NCI-H2081 treated with DMSO at 0.1 percent for 48 hours (cell line): ENCODE measurements around the gene INSL3.
"Not testable (repeated sequence)": the region's sequence is repeated elsewhere in the genome, so short reads cannot be mapped to it uniquely, and the experiment has no call there.

ENCODE experiments used
- DNase-seq: peaks from one replicate; lab custom pipeline; 2025; lab: John Stamatoyannopoulos, UW

INSL3 gene

DNA sequence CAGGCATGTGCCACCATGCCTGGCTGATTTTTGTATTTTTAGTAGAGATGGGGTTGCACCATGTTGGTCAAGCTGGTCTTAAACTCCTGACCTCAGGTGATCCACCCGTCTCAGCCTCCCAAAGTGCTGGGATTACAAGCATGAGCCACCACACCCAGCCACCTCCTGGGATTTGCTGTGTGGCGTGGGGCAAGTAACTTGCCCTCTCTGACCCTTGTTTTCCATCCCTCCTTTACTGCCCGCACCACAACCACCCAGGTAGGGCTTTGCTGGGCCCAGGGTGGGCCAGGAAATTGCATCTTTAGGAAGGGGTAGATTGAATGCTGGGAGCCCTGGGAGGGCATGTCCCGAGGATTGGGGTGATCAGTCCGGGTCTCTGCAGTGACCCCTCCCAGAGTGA lies 37.6 kb downstream of the INSL3 start:
- DNase-seq = not testable (repeated sequence)

DNA sequence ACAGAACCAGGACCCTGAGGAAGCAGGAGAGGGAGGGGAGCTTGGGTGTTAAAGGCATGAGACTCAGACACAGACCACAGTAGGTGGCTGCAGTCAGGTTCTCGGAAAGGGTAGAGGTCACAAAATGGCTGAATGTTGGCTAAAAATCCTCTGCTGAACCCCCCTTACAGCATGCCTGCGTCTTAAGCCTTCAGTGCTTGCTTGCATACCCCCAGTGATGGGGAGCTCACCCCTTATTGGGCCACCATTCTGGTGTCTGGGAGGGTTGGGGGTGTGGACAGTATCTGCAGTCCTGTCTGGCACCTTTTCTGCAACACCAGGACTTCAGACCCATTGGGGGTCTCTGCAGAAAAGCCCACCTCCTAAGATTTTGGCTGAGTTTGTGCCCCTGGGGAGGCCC lies 40.5 kb downstream of the INSL3 start:
- no peak for DNase-seq

DNA sequence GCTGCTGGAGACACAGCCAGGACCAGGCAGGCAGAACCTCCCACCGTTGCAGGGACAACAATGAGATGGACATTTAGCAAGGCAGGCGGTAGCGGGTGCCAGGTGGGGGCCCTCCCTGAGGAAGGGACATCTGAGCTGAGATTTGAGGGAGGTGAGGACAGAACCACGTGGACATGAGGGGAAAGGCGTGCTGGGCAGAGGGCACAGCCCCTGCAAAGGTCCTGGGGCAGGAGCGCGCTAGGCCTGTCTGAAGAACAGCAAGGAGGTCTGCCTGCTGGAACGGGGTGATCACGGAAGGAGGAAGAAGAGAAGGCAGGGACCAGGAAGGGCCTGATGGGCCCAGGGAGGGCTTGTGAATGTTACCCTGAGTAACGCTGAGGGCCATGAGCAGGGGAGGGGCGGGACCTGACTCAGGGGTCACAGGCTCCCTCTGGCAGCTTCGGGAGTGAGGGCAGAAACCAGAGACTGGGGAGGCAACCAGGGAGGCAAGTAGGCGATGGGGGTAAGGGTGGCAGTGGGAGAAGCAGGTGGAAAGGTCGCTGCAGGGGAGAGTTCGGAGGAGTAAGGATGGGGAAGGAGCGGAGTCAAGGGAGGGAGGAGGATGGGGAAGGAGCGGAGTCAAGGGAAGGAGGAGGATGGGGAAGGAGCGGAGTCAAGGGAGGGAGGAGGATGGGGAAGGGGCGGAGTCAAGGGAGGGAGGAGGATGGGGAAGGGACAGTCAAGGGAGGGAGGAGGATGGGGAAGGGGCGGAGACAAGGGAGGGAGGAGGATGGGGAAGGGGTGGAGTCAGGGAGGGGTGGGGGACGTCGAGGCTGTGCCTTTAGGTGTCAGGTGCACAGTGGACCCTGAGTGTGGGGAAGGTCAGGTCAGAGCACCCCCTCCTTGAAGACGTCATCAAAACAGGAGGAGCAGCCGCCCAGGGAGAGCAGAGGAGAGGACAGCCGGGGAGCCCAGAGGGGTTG lies 42.1 kb downstream of the INSL3 start:
- no peak for DNase-seq

DNA sequence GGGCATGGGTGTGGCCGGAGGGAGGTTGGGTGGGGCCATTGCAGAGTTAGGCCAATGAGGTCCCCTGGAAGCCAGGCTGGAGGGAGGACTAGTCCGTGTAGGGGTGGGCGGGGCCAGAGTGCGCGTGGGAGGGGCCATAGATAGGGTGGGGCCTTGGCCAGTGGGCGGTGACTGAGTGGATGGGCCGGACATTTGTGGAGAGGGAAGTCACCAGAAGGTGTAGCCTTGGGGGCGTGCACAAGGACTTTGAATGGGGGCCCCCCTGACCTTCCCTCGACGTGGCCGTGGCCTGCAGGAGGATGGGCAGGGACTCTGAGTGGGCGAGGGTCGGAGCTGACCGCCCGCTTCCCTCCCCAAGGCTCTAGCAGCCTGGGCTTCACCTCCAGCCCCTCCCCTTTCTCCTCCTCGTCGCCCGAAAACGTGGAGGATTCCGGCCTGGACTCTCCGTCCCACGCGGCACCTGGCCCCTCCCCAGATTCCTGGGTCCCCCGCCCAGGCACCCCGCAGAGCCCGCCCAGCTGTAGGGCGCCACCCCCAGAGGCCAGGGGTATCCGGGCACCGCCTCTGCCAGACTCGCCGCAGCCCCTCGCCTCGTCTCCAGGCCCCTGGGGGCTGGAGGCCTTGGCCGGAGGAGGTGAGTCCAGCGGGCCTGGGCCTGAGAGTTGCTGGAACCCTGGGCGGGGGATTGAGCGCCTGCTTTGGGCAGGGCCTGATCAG lies 42.9 kb downstream of the INSL3 start:
- no peak for DNase-seq

DNA sequence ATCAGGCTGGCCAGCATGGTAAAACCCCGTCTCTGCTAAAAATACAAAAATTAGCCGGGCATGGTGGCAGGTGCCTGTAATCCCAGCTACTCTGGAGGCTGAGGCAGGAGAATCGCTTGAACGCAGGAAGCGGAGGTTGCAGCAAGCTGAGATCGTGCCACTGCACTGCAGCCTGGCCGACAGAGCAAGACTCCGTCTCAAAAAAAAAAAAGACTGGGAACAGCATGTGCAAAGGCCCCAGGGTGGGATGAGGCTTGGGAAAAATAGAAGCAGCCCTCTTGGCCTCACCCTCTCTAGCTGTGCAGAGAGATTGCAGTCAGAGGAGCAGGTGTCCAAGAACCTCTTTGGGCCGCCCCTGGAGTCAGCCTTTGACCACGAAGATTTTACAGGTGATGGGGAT lies 43.5 kb downstream of the INSL3 start:
- not testable (repeated sequence) for DNase-seq

DNA sequence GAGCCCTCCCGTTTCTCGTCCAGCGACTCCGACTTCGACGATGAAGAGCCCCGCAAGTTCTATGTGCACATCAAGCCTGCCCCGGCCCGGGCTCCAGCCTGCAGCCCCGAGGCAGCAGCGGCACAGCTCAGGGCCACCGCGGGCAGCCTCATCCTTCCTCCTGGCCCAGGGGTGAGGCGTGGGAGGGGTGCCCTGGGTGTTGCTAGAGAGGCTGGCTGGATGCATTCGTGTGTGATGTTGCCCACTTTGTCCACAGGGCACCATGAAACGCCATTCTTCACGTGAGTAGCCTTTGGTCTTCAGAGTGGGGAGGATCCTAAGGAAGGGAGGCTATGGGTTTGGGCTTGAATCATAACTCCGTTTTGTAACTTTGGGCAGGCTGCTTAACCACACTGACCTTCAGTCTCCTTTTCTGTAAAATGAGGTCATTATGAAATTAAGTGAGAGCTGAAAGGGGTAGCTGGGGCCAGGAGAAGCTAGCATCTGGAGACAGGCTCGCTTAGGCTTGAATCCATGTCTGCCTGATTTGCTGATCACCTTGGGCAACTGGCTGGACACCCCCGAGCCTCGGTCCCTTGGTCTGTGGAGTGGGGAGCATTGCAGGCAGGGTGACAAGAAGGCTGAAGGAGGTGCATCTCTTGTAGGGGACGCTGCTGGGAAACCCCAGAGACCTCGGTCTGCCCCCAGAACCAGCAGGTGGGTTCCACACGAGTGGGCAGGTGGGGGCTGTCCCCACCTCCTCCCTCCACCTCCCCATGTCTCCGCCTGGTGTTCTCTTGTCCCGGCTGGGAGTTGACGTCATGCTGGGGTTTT lies 45.1 kb downstream of the INSL3 start:
- no peak for DNase-seq

DNA sequence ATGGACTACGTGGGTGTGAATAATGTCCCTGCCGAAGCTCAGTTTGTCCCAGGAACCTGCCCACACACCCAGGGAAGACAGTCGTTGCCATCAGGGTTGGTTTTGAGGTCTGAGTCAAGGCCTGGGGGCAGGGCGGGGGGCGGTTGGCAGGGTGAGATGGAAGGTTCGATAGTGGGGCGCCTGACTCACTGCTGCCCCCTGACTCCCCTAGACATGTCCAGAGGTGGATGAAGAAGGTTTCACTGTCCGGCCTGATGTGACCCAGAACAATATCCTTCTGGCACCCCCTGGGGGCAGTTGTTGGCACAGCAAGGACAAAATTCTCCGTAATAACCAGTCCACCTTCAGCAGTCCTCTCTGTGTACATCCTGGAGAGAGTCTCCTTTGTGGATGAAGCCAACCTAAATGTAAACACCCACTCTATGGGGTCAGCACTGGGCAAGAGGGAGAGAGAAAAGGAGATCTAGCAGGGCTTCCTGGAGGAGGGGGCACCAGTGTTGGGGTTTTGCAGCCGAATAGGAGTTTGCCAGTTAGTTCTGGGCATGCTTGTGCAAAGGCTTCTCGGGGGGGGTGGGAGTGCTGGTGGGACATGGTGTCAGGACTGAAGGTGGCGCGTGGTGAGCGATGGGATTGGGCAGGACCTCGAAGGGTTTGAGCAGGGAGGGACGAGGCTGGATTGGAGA lies 45.9 kb downstream of the INSL3 start:
- no peak for DNase-seq

DNA sequence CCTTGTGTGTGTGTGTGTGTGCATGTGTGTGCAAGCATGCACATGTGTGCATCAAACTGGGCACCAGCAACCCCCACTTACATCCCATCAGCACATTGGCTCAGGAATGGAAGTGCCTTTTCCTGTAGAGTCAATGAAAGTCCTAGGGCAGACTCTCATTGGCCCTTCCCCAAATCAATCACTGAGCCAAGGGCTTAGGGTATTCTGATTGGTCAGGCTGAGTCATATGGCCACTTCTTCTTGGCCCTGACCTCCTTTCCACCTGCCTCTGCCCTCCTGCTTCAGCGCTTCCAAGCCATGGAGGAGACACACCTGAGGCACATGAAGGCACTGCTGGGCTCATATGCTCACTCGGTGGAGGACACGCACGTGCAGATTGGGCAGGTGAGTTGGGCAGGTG lies 49.1 kb downstream of the INSL3 start:
- DNase-seq = no peak

DNA sequence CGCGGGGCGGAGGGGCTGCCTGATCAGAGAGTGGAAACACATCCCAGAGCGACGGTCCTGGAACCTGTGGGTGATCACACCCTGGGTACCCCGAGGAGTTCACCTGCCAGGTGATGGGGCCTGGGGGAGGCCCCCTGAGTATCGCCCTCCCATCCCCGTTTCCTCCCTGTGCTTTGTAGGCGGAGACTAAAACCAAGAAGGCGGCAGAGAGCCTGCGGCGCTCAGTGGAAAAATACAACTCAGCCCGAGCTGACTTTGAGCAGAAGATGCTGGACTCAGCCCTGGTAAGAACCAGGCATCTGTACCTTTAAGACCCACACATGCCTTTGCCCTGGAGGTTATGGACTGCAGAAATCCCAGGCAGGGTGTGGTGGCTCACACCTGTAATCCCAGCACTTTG lies 50.7 kb downstream of the INSL3 start:
- DNase-seq = no peak

DNA sequence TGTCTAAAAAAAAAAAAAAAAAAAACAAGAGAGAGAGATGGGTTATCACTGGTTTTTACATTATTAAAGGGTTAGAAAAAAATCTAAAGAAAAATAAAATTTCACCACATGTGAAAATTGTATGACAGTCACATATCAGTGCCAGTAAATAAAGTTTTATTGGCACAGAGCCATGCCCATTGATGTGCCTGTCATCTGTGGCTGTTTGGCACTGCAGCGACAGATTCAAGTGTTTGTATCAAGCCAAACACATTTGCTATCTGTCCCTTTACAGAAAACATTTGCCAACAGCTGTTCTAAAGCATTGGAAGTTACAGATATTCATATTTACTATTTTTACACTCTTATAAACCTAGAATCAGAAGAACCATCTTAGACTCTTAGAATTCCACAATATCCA lies 53.8 kb downstream of the INSL3 start:
- DNase-seq = no peak

DNA sequence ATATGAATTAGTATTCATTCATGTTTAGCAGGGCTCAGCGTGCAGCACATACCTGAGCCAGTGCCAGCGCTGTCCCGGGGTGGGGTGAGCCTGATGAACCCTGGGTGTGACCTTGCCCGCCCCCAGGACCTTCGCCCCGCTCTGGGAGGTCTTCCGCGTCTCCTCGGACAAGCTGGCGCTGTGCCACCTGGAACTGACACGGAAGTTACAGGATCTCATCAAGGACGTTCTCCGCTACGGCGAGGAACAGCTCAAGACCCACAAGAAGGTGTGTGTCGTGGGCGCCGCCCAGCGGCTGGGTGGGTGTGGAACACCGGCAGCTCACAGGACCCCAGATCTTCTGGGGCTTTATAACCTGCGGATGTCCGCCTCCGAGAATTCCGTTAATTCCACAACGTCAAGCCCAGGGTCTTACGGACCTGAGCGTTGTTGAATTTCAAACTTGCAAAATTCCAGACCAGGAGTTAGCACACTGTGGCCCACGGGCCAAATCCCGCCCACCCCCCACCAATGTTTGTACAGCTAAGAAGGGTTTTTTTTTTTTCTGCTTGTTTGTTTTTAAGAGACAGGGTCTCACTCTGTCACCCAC lies 54.7 kb downstream of the INSL3 start:
- DNase-seq = no peak
